ENCODE results near the gene COMMD4. TPM values are rescaled to one million over a fixed set of nuclear protein-coding genes. Genes with fewer than 3 reads are reported as not detected.
"Not testable (repeated sequence)": the region's sequence is repeated elsewhere in the genome, so short reads cannot be mapped to it uniquely, and the experiment has no call there.

Gene COMMD4
- total RNA-seq, result 156 and 161 TPM in 2 replicates
- long read RNA-seq, full-length matches to known transcripts, result 19 of 30 reads
- long read RNA-seq, partial matches to known transcripts, result 4 of 30 reads
- long read RNA-seq, other reads (novel, unspliced or antisense), result 7 of 30 reads

DNA sequence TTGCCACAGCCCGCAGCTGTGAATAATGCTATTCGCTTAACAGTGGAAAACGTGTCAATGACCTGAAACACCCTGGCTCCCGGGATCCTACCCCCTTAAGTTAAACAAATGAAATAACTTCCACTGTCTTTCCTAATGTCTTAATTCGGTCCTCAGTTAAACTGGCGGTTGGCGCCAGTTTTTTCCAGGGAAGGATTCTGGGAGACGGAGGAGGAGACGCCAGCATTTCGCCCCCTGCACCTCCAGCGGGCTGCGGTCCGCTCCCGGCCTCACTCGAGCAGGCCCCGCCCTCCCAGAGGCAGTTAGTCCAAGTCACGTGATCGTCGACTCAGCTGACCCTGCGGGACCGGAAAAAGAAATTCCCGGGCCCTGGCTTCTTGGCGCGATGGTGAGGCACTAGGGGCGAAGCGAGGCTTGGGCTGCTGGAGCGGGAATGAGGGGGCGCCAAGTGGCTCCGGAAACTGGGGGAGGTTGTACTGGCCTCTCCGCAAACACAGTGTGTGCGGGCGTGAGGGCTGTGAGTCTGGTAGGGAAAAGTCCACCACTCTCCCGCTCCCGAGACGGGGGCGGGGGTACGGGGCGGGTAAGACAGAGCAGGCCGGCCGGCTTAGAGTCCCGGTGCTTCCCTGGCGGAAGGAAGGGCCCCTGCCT is at the start of gene COMMD4:
TSS of gene COMMD4 (plus strand) at position 359 of the 651 bp plus-strand sequence. CDS start at position 386, 27 bp downstream.
- H3K36me3 Mint-ChIP-seq (ENCODE audit: low read depth), result no peaks in the 10 kb centered on the region
- DNase-seq (ENCODE audit: low read depth, low spot score), result peak; percentile 95
- TF ChIP-seq, protein P1, sequence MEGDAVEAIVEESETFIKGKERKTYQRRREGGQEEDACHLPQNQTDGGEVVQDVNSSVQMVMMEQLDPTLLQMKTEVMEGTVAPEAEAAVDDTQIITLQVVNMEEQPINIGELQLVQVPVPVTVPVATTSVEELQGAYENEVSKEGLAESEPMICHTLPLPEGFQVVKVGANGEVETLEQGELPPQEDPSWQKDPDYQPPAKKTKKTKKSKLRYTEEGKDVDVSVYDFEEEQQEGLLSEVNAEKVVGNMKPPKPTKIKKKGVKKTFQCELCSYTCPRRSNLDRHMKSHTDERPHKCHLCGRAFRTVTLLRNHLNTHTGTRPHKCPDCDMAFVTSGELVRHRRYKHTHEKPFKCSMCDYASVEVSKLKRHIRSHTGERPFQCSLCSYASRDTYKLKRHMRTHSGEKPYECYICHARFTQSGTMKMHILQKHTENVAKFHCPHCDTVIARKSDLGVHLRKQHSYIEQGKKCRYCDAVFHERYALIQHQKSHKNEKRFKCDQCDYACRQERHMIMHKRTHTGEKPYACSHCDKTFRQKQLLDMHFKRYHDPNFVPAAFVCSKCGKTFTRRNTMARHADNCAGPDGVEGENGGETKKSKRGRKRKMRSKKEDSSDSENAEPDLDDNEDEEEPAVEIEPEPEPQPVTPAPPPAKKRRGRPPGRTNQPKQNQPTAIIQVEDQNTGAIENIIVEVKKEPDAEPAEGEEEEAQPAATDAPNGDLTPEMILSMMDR (conservative IDR thresholded peaks at IDR 0.05), result no peak
- peaks cover 19% of the 10 kb centered on the region for H3K4me1 Mint-ChIP-seq
- no peaks in the 10 kb centered on the region for H3K9me3 Mint-ChIP-seq
- peaks cover 5% of the 10 kb centered on the region for H3K27me3 Mint-ChIP-seq (ENCODE audit: low read depth)
- H3K27ac Mint-ChIP-seq (ENCODE audit: unreplicated experiment), result peak within 1 kb of the TSS; percentile 99
- H3K4me3 Mint-ChIP-seq, result peak within 1 kb of the TSS; percentile 100

DNA sequence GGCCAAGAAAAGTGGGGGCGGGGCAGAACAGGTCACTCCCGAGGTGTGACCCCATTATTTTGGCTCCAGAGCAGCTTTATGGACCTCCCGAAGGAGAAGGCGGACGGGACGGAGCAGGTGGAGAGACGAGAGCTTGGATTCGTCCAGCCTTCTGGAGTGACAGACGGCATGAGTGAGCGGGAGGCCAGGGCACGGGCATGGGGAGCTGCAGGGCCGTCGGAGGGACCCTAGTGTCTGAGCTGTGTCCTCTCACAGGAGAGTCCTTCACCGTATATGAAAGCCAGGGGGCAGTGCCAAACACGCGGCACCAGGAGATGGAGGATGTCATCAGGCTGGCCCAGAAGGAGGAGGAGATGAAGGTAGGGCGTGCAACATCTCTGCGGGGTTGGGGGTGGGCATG is 42.2 kb upstream of the COMMD4 start:
- H3K9me3 Mint-ChIP-seq, result not testable (repeated sequence)

DNA sequence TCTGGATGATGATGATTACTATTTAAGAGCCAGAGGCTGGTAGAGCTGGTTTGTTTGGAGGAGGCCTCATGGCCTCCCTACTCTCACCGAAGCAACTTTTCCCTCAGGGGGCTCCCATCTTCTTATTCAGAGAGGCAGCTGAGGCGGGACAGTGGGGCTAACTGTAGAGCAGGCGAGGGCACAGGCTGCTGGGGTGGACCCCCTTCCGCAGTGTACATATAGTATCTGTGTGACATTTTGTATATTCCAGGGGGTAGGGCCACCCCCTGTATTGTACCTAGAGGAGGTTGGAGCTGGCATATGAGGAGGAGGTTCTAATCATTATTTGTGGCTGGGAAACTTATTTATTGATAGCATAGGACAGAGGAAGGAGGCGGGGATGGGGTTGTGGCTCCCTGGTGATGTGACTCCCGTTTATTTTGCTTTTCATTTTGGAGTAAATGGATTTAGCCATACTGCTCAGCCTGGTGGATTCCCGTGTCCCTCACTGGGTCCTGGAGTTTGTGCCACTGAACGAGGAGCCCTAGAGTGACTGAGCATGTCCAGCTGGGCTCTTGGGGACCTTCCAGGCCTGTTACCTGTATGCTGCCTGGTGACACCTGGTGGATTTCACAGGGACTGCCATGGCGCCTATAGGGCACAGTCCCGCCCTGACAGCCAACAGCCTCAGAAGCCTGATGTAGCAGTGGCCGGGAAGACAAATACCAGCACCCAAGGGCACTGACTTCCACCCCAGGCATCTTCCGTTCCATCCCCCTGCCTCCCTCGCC is 37.1 kb upstream of the COMMD4 start:
- not testable (repeated sequence) for H3K4me1 Mint-ChIP-seq; H3K4me3 Mint-ChIP-seq; H3K27me3 Mint-ChIP-seq (ENCODE audit: low read depth); DNase-seq (ENCODE audit: low read depth, low spot score); H3K36me3 Mint-ChIP-seq (ENCODE audit: low read depth); H3K27ac Mint-ChIP-seq (ENCODE audit: unreplicated experiment); H3K9me3 Mint-ChIP-seq

More for the DNA sequence above, 42.2 kb upstream of the COMMD4 start:
- H3K27ac Mint-ChIP-seq (ENCODE audit: unreplicated experiment); H3K4me1 Mint-ChIP-seq; H3K27me3 Mint-ChIP-seq (ENCODE audit: low read depth); DNase-seq (ENCODE audit: low read depth, low spot score); H3K4me3 Mint-ChIP-seq; H3K36me3 Mint-ChIP-seq (ENCODE audit: low read depth): not testable (repeated sequence)

- H3K27me3 Mint-ChIP-seq (ENCODE audit: low read depth), result peaks cover 11% of the 10 kb centered on the region
- H3K9me3 Mint-ChIP-seq; H3K27ac Mint-ChIP-seq (ENCODE audit: unreplicated experiment); H3K4me1 Mint-ChIP-seq; H3K36me3 Mint-ChIP-seq (ENCODE audit: low read depth); H3K4me3 Mint-ChIP-seq: not testable (repeated sequence)
- TF ChIP-seq, protein P1 (conservative IDR thresholded peaks at IDR 0.05), result peak; percentile 66
- peak; percentile 69 for DNase-seq (ENCODE audit: low read depth, low spot score)
Measured at GRCh38 chr15:75299311-75299688, 36.6 kb upstream of the COMMD4 start.

- H3K4me1 Mint-ChIP-seq; H3K36me3 Mint-ChIP-seq (ENCODE audit: low read depth); H3K9me3 Mint-ChIP-seq; H3K27ac Mint-ChIP-seq (ENCODE audit: unreplicated experiment); H3K4me3 Mint-ChIP-seq; DNase-seq (ENCODE audit: low read depth, low spot score): not testable (repeated sequence)
- H3K27me3 Mint-ChIP-seq (ENCODE audit: low read depth), result peaks cover 16% of the 10 kb centered on the region
Measured at GRCh38 chr15:75300026-75300425, 35.8 kb upstream of the COMMD4 start.

DNA sequence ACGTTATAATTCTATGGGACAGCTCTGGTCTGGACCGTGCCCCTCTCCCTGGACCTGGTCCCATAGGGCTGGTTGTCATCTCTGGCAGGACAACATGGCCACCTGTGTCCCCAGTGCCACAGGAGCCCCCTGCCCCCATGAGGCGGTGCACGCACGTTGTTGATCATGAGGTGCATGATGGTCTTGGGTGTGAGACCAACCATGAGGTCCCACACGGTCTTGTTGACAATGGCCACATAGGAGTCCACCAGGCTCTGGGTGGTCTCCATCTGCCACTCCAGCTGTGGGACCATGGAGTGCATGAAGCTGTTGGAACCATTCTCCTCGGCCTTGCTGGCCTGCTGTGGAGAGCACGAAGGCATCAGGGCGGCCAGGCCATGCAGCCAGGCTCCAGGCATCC is 33.5 kb upstream of the COMMD4 start:
- peaks cover 10% of the 10 kb centered on the region for H3K4me1 Mint-ChIP-seq
- no peaks in the 10 kb centered on the region for H3K9me3 Mint-ChIP-seq
- no peak overlapping the region for H3K27ac Mint-ChIP-seq (ENCODE audit: unreplicated experiment)
- no peak for DNase-seq (ENCODE audit: low read depth, low spot score)
- peaks cover 25% of the 10 kb centered on the region for H3K27me3 Mint-ChIP-seq (ENCODE audit: low read depth)
- H3K36me3 Mint-ChIP-seq (ENCODE audit: low read depth), result no peaks in the 10 kb centered on the region
- no peak overlapping the region for H3K4me3 Mint-ChIP-seq
- TF ChIP-seq, protein P1 (conservative IDR thresholded peaks at IDR 0.05), result no peak

GRCh38 chr15:75302753-75303152 is 33.1 kb upstream of the COMMD4 start:
- peaks cover 30% of the 10 kb centered on the region for H3K27me3 Mint-ChIP-seq (ENCODE audit: low read depth)
- H3K36me3 Mint-ChIP-seq (ENCODE audit: low read depth); H3K4me3 Mint-ChIP-seq; H3K27ac Mint-ChIP-seq (ENCODE audit: unreplicated experiment); DNase-seq (ENCODE audit: low read depth, low spot score); H3K4me1 Mint-ChIP-seq; H3K9me3 Mint-ChIP-seq: not testable (repeated sequence)

All from neural crest cell (in vitro differentiated cells).